GM18517 (cell line): ENCODE data around the gene ZNF444.
"Not testable (repeated sequence)": the region's sequence is repeated elsewhere in the genome, so short reads cannot be mapped to it uniquely, and the experiment has no call there.

Experiments
- ATAC-seq: cut with Tn5 transposase; IDR thresholded peaks from one replicate; pipeline ENCODE4 v1.9.1; 2021; ENCODE audit warnings: mild to moderate bottlenecking, moderate library complexity; ENCODE audit not compliant: unreplicated experiment

The ZNF444 gene

DNA sequence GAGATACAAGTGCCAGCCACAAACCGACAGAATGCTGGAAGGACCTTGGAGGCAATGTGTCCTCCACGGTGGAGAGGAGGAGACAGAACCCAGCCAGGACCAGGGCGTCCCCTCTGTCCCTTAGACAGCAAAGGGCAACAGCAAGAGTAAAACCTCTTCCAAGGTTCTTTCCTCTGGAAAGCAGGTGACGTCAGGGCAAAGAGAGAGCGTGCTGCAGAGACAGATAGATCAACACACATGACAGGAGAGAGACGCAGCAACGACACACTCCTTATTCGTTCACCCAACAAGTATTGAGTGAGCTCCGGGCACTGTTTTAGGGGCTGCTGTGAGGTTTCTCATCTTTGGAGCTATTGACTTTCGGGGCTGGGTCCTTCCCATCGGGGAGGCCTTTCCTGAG lies 33.5 kb downstream of the ZNF444 start:
- ATAC-seq, result no peak

DNA sequence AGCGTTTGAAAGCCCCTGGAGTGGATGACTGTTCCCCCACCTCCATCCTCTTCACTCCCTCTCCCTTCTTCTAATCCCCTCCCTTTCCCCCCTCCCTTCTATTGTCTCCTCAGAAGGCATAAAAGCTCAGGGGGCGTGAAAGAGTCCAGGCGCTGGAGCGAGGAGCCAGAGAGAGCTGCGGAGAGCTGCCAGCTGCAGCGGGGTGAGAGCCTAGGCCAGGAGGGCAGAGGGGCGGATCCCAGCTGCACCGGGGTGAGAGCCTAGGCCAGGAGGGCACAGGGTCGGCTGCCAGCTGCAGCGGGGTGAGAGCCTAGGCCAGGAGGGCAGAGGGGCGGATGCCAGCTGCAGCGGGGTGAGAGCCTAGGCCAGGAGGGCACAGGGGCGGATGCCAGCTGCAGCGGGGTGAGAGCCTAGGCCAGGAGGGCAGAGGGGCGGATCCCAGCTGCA lies 34.8 kb downstream of the ZNF444 start, which contains the start of gene GALP:
GALP (plus strand) TSS at position 148 of the 447 bp plus-strand sequence. CDS start 1,101 bp downstream, outside the sequence.
- not testable (repeated sequence) for ATAC-seq

DNA sequence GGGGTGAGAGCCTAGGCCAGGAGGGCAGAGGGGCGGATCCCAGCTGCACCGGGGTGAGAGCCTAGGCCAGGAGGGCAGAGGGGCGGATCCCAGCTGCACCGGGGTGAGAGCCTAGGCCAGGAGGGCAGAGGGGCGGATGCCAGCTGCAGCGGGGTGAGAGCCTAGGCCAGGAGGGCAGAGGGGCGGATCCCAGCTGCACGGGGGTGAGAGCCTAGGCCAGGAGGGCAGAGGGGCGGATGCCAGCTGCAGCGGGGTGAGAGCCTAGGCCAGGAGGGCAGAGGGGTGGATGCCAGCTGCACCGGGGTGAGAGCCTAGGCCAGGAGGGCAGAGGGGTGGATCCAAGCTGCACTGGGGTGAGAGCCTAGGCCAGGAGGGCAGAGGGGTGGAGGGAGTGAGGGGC lies 35.2 kb downstream of the ZNF444 start:
- not testable (repeated sequence) for ATAC-seq

DNA sequence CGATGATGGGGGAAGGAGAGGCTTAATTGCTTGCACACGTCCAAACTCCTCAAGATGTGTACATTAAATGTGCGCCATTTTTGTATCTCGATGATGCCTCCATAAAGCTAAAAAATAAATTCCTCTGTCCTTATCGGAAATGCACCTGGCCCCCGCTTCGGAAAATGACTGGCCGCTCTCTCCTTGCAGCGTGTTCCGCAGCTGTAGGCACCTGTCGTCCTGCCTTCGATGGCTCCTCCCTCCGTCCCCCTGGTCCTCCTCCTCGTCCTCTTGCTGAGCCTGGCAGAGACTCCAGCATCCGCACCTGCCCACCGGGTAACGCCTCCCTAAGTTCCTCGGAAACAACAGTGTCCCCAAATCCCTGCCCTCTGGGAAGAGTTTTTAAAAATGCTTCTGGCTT lies 35.8 kb downstream of the ZNF444 start:
- ATAC-seq, result no peak

DNA sequence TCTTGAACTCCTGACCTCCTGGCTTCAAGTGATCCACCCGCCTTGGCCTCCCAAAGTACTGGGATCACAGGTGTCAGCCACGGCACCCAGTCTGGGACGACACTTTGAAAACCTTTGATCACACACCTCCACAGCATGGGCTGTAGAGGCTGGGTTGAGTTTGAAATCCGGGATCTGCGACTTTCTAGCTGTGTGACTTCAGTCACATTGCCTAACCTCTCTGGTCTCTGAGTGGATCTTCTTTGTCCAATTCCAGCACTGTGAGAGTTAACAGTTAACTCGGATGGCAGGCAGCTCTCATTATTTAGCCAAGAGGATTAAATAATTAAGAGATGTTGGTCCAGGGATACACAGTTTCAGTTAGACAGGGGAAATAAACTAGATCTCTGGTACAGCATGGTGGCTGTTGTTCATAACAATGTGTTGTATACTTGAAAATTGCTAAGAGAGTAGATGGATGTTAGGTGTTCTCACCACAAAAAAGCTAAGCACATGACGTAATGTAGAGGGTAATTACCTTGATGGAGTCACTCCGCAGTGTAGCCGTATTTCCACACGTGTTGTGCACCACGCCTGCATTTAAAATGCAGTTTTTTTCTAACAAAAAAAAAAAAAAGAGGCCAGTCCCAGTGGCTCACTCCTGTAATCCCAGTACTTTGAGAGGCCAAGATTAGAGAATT lies 36.6 kb downstream of the ZNF444 start:
- ATAC-seq, result no peak

DNA sequence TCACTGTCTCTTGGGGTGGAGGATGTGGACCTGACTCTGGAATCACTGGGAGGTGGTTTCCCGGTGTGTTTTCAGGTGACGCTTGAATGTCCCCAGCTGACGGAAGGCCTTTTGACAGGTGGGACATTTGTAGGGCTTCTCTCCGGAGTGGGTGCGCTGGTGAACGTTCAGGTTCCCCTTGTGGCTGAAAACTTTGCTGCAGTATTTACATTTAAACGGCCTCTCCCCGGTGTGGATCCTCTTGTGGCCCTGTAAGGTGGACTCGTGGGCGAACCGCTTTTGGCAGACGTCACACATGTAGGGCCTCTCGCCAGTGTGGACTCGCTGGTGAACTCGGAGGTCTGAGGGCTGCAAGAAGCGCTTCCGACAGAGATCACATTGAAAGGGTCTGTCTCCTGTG lies 48.7 kb downstream of the ZNF444 start:
- no peak for ATAC-seq

DNA sequence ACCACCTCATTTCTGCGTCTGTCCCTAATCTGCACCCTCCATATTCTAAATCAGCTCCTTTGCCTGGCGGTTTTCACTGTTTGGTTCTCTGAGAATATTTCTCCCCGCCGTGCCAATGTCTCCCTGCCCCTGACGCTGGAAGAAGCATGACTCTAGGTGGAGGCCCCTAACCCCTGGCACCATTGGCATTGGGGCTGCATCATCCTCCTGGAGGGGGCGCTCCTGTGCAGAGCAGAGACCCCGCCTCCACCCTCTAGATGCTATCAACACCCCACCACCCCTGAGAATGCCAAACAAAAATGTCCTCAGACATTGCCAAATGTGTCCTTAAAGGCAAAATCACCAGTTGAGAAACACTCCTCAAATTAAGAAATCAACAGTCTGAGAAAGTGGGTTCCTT lies 50.0 kb downstream of the ZNF444 start:
- ATAC-seq, result no peak

DNA sequence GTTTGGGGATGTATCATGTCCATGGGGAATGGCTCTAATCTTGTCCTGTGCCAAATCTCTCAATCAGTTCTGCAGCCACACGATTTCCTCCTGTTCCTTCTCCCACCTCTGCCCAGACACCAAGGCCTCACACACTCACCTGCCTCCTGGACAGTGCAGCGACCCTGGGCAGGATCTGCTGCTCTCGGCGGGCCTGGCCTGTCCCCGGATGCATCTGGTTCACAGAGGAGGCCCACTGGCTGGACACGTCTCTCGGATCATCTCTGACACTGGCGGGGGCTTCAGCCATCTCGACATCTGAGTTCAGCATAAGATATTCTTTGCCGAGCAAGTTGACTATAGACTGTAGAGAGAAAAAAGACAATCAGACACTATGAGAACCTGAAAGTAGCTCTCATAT lies 50.6 kb downstream of the ZNF444 start:
- ATAC-seq, result no peak

DNA sequence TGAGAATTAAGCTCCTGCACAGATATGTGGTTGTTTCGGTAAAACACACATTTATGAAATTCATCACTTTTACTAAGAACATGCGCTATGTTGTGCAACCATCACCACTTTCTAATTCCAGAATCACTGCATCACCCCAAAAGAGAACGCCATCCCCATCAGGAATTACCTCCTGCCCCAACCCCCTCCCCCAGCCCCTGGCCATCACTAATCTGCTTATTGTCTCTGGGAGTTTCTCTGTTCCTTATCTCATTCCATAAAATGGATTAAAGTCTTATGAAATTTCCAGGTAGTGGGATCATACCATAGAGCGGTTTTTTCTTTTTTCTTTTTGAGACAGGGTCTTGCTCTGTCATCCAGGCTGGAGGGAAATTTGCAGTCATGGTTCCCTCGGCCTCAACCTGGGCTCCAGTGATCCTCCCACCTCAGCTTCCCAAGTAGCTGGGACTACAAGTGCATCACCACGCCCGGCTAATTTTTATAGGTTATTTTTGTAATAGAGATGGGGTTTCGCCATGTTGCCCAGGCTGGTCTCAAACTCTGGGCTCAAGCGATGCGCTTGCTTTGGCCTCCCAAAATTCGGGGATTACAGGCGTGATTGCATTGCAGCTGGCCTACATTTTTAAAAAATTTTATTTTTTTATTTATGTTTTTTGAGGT lies 53.0 kb downstream of the ZNF444 start:
- no peak for ATAC-seq

DNA sequence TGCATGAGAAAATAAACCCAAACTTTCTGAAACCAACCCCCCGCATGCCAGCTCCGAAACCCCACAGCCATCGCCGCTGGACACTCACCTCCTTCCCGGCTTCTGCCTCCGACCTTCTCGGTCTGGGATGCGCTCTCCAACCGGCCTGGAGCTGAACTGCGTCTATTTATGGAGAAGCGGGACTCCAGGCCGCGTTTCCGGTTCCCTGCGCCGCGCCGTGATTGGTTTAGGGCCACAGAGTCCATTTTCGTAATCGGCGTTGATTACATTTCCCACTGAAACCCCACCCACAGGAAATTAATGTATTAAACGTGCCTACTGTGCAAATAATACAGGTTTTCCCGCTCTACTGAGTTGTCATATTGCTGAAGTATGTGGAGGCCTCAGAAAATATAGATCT lies 56.6 kb downstream of the ZNF444 start, which contains the start of gene ZSCAN5B:
ZSCAN5B (minus strand) TSS at position 138 of the 400 bp plus-strand sequence. CDS start 4,731 bp downstream, outside the sequence.
- not testable (repeated sequence) for ATAC-seq

DNA sequence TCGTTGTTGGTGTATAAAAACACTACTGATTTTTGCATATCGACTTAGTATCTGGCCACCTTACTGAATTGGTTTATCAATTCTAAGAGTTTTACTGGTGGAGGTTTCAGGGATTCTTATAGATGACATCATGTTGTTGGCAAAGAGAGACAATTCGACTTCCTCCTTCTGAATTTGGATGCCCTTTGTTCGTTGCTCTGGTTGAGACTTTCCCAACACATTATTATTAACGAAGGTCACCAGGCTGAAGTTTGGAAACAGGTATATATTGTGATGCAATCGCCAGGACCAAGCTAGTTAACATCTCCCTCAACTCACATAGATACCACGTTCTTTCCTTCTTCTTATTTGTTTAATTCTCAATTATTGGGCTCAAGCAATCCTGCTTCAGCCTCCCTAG lies 58.6 kb downstream of the ZNF444 start:
- no peak for ATAC-seq

DNA sequence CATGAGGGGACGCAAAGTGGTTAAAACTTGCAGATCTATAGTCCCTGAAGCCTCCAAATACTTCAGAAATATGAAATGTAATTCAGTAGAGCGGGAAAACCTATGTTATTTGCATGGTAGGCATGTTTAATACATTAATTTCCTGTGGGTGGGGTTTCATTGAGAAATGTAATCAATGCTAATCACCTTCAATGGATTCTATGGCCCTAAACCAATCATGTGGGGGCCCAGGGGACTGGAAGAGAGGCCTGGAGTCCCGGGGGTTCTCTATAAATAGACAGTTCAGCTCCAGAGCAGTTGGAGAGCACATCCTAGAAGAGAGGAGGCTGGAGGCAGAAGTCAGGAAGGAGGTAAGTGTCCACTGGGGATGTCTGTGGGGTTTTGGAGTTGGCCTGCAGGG lies 60.9 kb downstream of the ZNF444 start, which contains the start of gene ZSCAN5C:
ZSCAN5C (plus strand) TSS at position 301 of the 400 bp plus-strand sequence. CDS start 3,641 bp downstream, outside the sequence.
- ATAC-seq, result no peak

DNA sequence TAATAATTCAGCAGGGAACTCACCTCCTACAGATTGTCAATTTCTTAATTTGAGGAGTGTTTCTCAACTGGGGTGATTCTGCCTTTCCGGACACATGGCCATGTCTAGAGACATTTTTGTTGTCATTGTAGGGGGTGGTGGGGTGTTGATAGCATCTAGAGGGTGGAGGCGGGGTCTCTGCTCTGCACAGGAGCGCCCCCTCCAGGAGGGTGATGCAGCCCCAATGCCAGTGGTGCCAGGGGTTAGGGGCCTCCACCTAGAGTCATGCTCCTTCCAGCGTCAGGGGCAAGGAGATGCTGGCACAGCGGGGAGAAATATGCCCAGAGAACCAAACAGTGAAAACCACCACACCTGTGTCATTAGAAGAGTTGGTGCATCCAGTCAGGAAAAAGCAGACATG lies 66.5 kb downstream of the ZNF444 start:
- not testable (repeated sequence) for ATAC-seq

DNA sequence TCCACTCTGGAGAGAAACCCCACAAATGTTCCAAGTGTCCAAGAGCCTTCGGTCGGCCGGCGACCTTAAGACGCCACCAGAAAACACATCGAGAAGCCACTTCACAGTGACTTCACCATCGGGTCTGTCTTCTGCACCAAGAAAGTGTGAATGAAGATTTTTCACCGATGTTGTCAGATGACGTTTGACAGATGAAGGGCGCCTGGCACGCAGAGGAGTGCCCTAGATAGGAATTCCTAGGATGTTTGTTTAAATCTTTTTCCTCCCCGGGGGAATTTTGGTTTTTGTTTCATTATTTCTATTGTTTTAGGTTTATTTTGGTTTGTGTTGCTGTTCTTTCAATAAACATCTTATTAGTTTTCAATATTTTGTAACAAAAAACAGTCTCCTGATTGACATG lies 68.0 kb downstream of the ZNF444 start:
- no peak for ATAC-seq

DNA sequence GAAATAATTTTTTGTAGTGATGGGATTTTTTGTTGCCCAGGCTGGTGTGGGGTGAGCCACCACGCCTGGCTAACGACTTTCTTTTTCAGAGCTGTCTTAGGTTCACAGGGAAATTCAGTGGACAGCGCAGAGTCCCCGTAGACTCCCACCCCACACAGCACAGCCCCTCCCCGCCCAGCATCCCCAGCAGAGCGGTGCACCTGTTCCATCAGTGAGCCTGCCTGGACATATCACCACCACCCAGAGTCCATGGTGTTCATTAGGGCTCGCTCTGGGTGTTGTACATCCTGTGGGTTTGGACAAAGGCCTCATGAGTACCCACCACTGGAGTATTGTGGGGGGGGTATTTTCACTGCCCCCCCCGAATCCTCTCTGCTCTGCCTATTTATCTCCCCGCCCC lies 68.9 kb downstream of the ZNF444 start:
- not testable (repeated sequence) for ATAC-seq
